Endometrial microvascular endothelial cells (primary cell): ENCODE measurements around the gene SLC7A11. TPM values are rescaled to one million over a fixed set of nuclear protein-coding genes. Genes with fewer than 3 reads are reported as not detected.

Experiments
- in situ Hi-C: cut with HindIII; loops from 2 replicates; pipeline ENCODE4 v1.10.0; 2017; ENCODE audit warnings: low sequenced_read_pairs, low pct_unique_long_range_greater_than_20kb; ENCODE audit errors: inconsistent ontology term
- total RNA-seq: library from RNA; depleted of rRNA; stranded (reverse); fragments of >200 nt; gene quantifications from one replicate; pipeline ENCODE4 v1.2.3, GENCODE V29; 2015; ENCODE audit errors: inconsistent ontology term

Gene SLC7A11
- total RNA-seq, 1 donor from 2014 or later = 93.4 TPM

DNA sequence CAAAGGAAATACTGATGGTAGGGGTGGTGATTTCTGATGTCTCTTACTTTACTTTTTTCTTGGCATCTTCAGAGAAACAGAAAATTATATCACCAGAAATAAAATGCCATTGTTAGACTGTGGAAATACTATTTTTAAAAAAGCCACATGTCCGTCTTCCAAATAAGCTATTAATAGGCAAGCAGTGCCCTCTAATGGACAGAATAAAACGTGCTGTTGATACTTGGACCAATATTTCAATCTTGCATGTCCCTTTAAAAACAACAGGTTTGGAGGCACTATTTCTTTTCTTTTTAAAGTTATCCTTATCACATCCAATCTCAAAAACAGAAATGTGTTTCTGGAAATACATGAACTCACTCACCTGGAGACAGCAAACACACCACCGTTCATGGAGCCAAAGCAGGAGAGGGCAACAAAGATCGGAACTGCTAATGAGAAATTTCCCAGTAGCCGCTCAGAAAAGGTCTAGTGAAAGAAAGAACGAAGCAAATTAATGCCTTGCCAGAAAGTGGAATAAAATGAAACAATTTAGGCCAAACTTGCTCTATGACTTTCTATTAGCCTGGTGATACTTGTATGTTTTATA lies 59.2 kb downstream of the SLC7A11 start:
- in situ Hi-C loops = no loop called here

GRCh38 chr4:138181287-138181686 lies 60.9 kb downstream of the SLC7A11 start:
- in situ Hi-C loops = no loop called here

GRCh38 chr4:138178566-138178965 lies 63.6 kb downstream of the SLC7A11 start:
- in situ Hi-C loops = no loop called here

GRCh38 chr4:138177278-138177968 lies 64.7 kb downstream of the SLC7A11 start:
- in situ Hi-C loops = no loop called here

GRCh38 chr4:138174981-138175794 lies 67.0 kb downstream of the SLC7A11 start:
- in situ Hi-C loops = no loop called here

DNA sequence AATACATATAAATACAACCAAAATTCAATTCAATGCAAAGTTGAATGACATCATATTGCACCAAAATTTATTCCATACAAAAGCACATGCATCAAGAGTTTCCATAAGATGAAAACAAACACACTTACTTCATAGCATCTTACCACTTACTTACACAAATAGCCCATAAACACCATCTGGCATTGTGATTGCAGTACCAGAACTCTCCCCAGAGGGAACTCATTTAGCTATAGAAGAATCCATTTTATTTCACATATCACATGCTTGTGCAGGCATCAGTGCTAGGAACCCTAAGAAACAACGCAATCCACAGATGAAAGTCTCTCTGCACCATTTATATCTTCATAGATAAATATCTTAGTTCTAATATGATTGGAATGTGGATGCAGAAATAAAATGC lies 77.9 kb downstream of the SLC7A11 start:
- in situ Hi-C loops = no loop called here

DNA sequence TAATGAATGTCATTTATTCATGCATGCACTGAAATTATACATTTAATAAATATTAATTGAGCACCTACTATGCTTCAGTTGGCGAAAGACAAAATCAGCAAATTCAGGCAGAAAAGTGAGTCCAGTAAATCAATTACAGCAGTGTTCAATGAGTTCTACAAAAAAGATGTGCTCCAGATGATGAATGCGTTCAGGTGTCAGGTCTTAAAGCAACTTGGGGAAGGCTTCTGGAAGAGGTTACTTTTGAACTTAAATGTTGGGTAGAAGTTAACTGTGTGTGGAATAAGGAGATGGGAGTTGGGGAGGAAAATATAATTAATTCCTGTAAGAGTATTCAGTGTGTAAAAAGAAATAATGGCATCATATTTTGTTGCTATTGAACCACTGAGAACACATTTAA lies 79.0 kb downstream of the SLC7A11 start:
- in situ Hi-C loops = no loop called here

- in situ Hi-C loops = no loop called here
These were observed 79.9 kb downstream of the SLC7A11 start for GRCh38 chr4:138162259-138162658.

DNA sequence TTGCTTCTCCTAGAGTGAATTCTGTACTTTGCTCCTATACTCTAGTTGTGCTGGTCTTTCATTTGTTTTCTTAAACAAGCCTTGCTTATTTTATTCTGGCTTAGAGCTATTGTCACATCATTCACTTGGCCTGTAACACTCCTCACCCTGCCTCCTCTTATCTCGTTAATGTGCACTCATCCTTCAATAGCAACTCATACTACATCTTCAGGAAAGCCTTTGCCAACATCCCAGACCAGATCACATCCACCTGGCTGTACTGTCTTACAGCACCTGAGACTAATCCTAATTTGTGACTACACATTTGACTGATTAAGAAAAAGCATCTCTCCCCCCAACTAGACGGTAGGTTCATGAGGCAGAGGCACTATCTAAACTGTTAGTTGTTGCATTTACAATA lies 80.8 kb downstream of the SLC7A11 start:
- in situ Hi-C loops = no loop called here

- in situ Hi-C loops = no loop called here
These were observed 83.3 kb downstream of the SLC7A11 start for GRCh38 chr4:138158746-138159297.

GRCh38 chr4:138140879-138141278 lies 101.3 kb downstream of the SLC7A11 start:
- in situ Hi-C loops = no loop called here

- in situ Hi-C loops = no loop called here
These were observed 103.4 kb downstream of the SLC7A11 start for GRCh38 chr4:138138774-138139173.

DNA sequence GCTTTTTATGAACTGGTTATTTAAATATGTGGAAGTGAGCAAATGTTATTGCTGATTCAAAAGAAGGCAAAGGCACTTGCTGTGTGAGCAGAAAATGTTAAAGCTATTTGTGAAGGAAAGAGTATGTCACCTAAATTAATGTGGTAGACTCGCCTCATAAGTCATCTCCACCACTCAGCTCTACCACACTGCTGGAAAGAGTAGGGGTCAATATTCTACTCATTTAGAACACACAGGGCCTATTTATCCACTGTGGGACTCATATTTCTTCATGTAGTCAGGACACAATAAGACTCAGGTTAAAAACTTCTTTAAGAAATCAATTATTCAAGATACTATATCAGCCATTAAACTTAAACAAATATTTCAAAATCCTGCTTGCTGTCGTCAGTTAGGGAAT lies 106.5 kb downstream of the SLC7A11 start:
- in situ Hi-C loops = no loop called here

- in situ Hi-C loops = no loop called here
These were observed 123.9 kb downstream of the SLC7A11 start for GRCh38 chr4:138118270-138118669.

- in situ Hi-C loops = no loop called here
These were observed 127.1 kb downstream of the SLC7A11 start for GRCh38 chr4:138115053-138115452.

DNA sequence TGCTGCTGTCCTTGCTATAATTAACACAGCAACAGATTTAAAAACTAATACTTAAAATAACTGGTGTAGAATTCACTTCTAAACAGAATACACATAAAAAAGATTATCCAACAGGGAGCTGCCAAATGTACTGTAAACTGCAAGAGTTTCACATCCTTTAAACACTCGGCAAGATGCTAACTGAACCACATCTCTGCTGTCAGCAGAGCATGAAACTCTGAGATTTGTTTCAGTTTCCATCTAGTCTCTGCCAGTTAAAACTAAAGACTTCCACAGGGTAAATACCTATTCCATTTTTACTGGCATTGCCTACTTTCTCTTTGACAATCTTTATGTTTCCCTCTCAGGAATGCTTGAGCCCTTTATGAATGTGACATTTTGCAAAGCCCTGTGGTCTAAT lies 127.7 kb downstream of the SLC7A11 start:
- in situ Hi-C loops = no loop called here
